ENCODE results near the gene KCNIP3.

DNA sequence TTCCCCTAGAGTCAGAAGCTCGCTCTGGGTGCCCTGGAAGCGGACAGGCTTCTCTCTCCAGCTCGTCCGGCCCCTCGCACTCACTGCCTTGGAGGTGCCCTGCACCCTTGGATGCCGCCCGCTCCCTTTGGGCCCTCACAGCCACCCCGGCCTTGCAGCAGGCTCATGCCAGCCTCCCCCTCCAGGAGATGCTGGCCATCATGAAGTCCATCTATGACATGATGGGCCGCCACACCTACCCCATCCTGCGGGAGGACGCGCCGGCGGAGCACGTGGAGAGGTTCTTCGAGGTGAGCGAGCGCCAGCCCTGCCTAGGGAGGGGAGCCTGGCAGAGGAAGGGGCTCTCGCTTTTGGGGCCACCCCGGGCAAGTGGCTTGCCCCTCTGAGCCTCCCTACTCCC, 85.0 kb downstream of the KCNIP3 start:
- no peak for TF ChIP-seq ZNF555 (tag by site-specific recombination; conservative IDR thresholded peaks at IDR 0.05)
- TF ChIP-seq, protein P1, sequence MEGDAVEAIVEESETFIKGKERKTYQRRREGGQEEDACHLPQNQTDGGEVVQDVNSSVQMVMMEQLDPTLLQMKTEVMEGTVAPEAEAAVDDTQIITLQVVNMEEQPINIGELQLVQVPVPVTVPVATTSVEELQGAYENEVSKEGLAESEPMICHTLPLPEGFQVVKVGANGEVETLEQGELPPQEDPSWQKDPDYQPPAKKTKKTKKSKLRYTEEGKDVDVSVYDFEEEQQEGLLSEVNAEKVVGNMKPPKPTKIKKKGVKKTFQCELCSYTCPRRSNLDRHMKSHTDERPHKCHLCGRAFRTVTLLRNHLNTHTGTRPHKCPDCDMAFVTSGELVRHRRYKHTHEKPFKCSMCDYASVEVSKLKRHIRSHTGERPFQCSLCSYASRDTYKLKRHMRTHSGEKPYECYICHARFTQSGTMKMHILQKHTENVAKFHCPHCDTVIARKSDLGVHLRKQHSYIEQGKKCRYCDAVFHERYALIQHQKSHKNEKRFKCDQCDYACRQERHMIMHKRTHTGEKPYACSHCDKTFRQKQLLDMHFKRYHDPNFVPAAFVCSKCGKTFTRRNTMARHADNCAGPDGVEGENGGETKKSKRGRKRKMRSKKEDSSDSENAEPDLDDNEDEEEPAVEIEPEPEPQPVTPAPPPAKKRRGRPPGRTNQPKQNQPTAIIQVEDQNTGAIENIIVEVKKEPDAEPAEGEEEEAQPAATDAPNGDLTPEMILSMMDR (tag by site-specific recombination; IDR thresholded peaks at IDR 0.05) = no peak
- TF ChIP-seq ZNF623 (tag by site-specific recombination; IDR thresholded peaks at IDR 0.05) = no peak
- no peak for TF ChIP-seq ZNF670 (tag by site-specific recombination; IDR thresholded peaks at IDR 0.05; ENCODE audit: low read depth)
- no peak for TF ChIP-seq ZNF174 (tag by site-specific recombination; IDR thresholded peaks at IDR 0.05)
- TF ChIP-seq SP3 (tag by site-specific recombination; IDR thresholded peaks at IDR 0.05) = no peak
- no peak for TF ChIP-seq YY1 (tag by site-specific recombination; IDR thresholded peaks at IDR 0.05)
- TF ChIP-seq, protein P2, sequence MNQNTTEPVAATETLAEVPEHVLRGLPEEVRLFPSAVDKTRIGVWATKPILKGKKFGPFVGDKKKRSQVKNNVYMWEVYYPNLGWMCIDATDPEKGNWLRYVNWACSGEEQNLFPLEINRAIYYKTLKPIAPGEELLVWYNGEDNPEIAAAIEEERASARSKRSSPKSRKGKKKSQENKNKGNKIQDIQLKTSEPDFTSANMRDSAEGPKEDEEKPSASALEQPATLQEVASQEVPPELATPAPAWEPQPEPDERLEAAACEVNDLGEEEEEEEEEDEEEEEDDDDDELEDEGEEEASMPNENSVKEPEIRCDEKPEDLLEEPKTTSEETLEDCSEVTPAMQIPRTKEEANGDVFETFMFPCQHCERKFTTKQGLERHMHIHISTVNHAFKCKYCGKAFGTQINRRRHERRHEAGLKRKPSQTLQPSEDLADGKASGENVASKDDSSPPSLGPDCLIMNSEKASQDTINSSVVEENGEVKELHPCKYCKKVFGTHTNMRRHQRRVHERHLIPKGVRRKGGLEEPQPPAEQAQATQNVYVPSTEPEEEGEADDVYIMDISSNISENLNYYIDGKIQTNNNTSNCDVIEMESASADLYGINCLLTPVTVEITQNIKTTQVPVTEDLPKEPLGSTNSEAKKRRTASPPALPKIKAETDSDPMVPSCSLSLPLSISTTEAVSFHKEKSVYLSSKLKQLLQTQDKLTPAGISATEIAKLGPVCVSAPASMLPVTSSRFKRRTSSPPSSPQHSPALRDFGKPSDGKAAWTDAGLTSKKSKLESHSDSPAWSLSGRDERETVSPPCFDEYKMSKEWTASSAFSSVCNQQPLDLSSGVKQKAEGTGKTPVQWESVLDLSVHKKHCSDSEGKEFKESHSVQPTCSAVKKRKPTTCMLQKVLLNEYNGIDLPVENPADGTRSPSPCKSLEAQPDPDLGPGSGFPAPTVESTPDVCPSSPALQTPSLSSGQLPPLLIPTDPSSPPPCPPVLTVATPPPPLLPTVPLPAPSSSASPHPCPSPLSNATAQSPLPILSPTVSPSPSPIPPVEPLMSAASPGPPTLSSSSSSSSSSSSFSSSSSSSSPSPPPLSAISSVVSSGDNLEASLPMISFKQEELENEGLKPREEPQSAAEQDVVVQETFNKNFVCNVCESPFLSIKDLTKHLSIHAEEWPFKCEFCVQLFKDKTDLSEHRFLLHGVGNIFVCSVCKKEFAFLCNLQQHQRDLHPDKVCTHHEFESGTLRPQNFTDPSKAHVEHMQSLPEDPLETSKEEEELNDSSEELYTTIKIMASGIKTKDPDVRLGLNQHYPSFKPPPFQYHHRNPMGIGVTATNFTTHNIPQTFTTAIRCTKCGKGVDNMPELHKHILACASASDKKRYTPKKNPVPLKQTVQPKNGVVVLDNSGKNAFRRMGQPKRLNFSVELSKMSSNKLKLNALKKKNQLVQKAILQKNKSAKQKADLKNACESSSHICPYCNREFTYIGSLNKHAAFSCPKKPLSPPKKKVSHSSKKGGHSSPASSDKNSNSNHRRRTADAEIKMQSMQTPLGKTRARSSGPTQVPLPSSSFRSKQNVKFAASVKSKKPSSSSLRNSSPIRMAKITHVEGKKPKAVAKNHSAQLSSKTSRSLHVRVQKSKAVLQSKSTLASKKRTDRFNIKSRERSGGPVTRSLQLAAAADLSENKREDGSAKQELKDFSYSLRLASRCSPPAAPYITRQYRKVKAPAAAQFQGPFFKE (tag by site-specific recombination; IDR thresholded peaks at IDR 0.05; ENCODE audit: borderline replicate concordance) = no peak
- TF ChIP-seq OVOL3 (tag by site-specific recombination; IDR thresholded peaks at IDR 0.05) = no peak
- TF ChIP-seq ZNF747 (tag by site-specific recombination; IDR thresholded peaks at IDR 0.05) = no peak
- TF ChIP-seq, protein P3, sequence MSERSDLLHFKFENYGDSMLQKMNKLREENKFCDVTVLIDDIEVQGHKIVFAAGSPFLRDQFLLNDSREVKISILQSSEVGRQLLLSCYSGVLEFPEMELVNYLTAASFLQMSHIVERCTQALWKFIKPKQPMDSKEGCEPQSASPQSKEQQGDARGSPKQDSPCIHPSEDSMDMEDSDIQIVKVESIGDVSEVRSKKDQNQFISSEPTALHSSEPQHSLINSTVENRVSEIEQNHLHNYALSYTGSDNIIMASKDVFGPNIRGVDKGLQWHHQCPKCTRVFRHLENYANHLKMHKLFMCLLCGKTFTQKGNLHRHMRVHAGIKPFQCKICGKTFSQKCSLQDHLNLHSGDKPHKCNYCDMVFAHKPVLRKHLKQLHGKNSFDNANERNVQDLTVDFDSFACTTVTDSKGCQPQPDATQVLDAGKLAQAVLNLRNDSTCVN (tag by site-specific recombination; optimal IDR thresholded peaks at IDR 0.05) = no peak
- TF ChIP-seq TCF7L2 (IDR thresholded peaks at IDR 0.05; ENCODE audit: borderline replicate concordance, low read depth, low read length) = no peak
- no peak for TF ChIP-seq KLF9 (tag by site-specific recombination; IDR thresholded peaks at IDR 0.05; ENCODE audit: low read depth)
- no peak for TF ChIP-seq ZIC2 (tag by site-specific recombination; IDR thresholded peaks at IDR 0.05)
